HG03108 (cell line): ENCODE results near the gene CELF6.
A peak's percentile ranks its signal among the peaks of the same experiment; 100 is the strongest.

Source experiments
- ATAC-seq: cut with Tn5 transposase; IDR thresholded peaks from one replicate; pipeline ENCODE4 v1.9.1; 2021; ENCODE audit warnings: moderate library complexity; ENCODE audit not compliant: unreplicated experiment

Gene CELF6

DNA sequence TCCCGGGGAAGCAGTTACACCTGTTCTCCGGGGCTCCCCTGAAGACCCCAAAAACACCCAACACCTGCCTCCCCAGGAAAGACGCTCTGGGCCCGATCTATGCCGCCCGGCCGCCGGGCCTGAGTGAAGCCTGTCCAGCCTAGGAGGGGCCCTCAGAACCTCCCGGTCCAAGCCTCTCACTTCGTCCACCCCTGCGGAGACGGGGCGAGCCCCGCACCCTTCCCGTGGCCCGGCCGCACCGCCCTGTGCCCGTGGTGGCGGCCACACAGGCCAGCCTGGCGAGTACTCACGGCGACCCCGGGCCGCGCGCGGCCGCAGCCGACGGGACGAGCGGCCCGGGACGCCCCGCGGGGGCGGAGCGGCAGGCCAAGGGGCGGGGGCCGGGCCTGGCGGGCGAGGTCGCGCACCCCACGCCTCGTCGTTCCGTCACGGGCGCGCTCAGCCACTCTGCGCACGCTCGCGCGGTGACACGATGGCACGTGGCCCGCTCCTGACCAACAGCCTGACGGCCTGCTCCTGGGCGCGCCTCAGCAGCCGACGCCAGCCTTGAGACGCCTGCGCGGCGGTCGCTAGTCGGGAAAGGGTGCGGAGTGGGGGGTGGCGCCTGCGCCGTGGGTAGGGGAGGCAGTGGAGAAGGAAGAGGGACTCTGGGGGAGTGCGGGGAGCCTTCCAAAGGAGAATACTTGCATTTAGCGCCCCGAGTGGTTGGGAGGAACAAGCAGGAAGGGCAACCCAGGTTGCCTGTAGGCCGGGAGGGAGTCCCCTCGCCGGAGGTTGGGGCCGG is 47.6 kb downstream of the CELF6 start, which contains the start of gene PARP6:
Gene PARP6, minus strand, starts transcription at position 342 of the 784 bp plus-strand sequence. CDS start 5,077 bp downstream, outside the sequence.
- peak; percentile 96 for ATAC-seq

DNA sequence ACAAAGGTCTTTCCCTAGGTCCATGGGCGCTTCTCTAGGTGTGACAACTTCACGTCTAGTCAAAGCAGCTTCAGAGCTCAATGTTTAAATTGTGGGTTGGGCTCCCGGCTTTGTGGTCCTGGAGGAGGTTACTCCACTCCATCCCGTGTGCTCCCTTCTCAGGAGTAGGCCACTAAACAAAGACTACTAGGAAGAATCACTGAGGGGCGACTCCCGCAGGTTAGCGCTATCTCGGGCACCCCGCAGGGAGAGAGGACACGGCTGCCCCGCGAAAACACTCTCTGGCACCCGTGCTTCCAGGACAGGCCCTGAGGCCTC is 48.1 kb downstream of the CELF6 start:
- no peak for ATAC-seq

- no peak for ATAC-seq
These were observed 48.7 kb downstream of the CELF6 start for GRCh38 chr15:72271221-72271620.

DNA sequence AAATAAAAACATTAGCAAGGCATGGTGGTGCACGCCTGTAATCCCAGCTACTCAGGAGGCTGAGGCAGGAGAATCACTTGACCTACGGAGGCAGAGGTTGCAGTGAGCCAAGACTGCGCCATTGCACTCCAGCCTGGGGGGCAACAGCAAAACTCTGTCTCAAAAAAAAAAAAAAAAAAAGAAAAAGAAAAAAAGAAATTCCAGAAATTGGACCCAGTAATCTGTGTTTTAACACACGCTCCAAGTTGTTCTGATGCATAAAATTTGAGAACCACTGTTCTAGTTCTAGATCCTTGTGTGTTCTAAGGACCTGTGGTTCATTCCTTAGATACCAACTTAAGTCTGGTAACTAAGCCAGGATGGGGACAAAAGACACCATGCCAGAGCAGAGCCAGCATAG is 50.2 kb downstream of the CELF6 start:
- no peak for ATAC-seq

GRCh38 chr15:72265031-72265430 is 54.9 kb downstream of the CELF6 start:
- no peak for ATAC-seq

DNA sequence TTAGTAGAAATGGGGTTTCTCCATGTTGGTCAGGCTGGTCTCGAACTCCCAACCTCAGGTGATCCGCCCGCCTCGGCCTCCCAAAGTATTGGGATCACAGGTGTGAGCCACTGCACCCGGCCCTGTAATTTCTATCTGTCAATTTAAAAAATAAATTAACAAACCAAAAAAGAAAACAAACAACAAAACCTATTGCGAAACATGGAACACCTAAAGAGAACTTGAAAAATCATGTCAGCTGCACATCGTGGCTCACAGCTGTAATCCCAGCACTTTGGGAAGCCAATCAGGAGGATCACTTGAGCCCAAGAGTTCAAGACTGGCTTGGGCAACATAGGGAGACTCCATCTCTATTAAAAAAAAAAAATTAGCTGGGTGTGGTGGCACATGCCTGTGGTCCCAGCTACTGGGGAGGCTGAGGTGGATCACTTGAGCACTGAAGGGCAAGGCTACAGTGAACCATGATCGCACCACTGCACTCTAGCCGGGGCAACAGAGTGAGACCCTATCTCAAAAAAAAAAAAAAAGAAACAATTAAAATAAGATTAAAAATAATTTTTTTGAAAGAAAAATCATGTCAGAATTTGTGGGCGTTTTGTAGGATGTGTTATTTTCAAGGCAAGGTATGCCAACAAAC is 67.2 kb downstream of the CELF6 start:
- no peak for ATAC-seq

DNA sequence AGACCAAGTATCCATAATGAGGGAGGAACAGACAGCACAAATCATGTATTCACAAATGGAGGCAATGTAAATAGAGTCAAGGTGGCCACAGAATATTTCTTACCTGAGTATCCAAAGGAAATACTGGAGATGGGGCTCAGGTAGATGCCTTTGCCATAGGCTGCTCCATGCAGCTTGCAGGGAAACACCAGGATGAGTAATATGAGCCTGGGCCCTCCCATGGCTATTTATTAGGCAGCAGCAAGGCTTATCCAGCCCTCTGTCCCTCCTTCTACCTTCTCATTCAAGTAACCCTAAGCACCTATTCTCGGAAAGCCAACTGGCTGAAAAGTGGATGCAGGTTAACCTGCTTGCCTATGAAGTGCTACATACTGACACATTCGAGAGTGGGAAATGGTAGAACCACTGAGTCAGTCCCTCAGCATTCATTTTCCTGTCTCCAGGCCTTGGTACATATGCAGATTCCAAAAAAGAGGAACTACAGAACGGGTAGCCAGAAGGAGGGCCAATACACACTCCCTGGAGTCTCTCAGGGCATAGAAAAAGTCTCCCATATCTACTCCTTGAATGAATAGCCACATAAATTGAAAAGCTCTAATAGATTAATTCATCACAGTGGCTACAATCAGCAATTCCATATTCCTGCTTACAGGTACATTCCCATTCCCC is 70.7 kb downstream of the CELF6 start:
- no peak for ATAC-seq

DNA sequence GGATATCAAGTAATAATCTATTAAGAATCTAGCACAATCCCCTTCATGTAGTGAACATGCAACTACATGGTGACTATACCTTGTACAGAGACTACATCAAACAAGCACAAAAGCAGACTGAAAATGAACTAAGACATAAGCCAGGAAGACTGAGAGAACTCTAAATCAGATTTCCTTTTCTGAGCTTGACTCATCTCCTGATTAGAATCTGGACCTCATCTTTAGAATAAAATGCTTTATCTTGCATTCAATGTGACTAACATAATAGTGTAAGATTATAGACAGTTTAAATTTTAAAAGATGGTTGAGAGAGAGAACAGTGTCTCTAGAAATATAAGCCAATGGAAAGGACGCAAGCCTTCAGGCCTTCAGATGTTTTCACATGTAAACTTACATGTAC is 71.4 kb downstream of the CELF6 start:
- no peak for ATAC-seq

- ATAC-seq = no peak
These were observed 77.1 kb downstream of the CELF6 start for GRCh38 chr15:72242775-72243370.

GRCh38 chr15:72239652-72240051 is 80.3 kb downstream of the CELF6 start:
- ATAC-seq = no peak

GRCh38 chr15:72238586-72238985 is 81.4 kb downstream of the CELF6 start:
- no peak for ATAC-seq

GRCh38 chr15:72237853-72238224 is 82.1 kb downstream of the CELF6 start:
- ATAC-seq = no peak

- no peak for ATAC-seq
These were observed 82.7 kb downstream of the CELF6 start for GRCh38 chr15:72237029-72237852.

GRCh38 chr15:72236381-72237003 is 83.5 kb downstream of the CELF6 start:
- no peak for ATAC-seq

GRCh38 chr15:72235298-72235697 is 84.7 kb downstream of the CELF6 start:
- no peak for ATAC-seq
